Ovary (tissue), 3 donors: Measurements from ENCODE around the gene DAPK1.

ENCODE experiments used
- EP300 ChIP-seq: sonication (generic); formaldehyde crosslinking; IDR thresholded peaks from one replicate; pipeline ENCODE4 v1.6.1; 2017; ENCODE audit warnings: antibody characterized with exemption
- TF ChIP-seq, protein P1 (sequence below), 3 donors: fragments of 450-650 bp in 2 of 3; fragments of 200-600 bp in 1 of 3; IDR thresholded peaks; one replicate each; pipeline versions ENCODE4 v1.5.1 to v1.8.0; 2016 to 2022; ENCODE audit warnings: antibody characterized with exemption in 3 of 3, mild to moderate bottlenecking in 1 of 3
- donor health status: DM: no; HTN: no; CAD: no.

DNA sequence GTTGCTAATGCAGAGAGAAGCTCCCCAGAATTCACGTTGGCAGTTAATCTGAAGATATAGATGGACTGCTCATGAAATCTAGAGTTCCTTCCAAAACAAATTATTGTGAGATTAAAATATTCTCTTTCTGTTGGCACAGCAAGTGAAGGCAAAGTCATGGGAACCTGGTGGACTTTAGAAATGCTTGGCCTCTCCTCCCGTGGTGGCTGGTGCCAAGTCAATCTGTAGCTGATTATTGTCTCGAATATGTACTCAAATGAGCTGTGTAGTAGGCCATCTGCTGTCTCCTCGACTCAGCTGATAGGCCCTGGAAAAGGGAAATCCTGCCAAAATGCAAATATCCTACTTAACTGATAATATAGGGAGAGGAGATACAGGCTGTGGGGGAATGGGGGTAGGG lies 69.3 kb downstream of the DAPK1 start:
- TF ChIP-seq, protein P1, sequence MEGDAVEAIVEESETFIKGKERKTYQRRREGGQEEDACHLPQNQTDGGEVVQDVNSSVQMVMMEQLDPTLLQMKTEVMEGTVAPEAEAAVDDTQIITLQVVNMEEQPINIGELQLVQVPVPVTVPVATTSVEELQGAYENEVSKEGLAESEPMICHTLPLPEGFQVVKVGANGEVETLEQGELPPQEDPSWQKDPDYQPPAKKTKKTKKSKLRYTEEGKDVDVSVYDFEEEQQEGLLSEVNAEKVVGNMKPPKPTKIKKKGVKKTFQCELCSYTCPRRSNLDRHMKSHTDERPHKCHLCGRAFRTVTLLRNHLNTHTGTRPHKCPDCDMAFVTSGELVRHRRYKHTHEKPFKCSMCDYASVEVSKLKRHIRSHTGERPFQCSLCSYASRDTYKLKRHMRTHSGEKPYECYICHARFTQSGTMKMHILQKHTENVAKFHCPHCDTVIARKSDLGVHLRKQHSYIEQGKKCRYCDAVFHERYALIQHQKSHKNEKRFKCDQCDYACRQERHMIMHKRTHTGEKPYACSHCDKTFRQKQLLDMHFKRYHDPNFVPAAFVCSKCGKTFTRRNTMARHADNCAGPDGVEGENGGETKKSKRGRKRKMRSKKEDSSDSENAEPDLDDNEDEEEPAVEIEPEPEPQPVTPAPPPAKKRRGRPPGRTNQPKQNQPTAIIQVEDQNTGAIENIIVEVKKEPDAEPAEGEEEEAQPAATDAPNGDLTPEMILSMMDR (IDR thresholded peaks at IDR 0.05), result no peak
- TF ChIP-seq EP300, result no peak
